ENCODE measurements around the gene NVL. TPM values are rescaled to one million over a fixed set of nuclear protein-coding genes. Genes with fewer than 3 reads are reported as not detected.
"Not testable (repeated sequence)": the region's sequence is repeated elsewhere in the genome, so short reads cannot be mapped to it uniquely, and the experiment has no call there.

The NVL gene
- polyA plus RNA-seq (ENCODE audit: insufficient read length in 3 of 3), result 10 to 100 TPM; 36.2 to 44.7 (median 40.2) TPM

DNA sequence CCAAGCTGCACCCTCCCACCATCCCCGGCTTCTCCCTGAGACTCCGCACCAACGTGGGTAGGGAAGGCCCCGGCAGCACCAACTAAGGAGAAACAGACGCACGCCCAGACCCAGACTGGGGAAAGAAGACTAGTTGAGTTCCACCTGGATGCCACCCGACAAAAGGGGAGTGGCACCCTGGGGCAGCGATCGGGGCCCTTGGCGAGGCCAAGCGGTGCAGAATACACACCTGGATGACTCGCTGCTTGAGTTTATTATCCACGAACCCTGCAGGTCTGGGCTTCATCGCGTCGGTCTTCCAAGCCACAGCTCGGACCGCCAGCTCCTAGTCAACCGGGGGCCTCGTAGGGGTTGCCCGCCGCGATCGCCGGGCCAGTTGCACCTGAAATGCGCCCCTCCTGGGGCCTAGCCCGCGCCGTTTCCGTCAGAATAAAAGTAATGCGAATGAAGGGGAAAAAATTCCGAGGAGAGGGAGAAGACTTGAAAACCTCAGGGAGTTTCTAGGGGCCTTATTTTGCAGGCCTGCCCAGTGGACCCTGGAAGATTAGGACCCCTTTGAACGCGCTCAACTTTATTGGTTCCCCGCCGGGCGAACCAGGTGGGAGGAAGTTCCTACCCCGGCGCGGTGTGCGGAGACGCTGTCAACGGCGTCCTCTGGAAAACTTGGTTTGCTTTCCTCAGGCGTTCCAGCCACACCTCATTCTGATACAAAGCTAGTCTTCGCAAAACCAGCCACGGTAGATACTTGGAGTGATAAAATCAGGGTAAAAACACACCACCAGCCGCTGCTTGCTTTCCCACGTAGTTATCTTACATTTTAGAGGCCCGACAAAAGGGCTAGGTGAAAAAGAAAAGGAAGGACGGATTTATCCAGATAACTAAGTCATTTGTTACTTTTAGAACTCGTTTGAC is at the start of gene NVL:
NVL (minus strand) TSS at position 331 of the 912 bp plus-strand sequence; CDS start at position 286, 45 bp downstream.
- peak; percentile 81 to 91 (median 84) for DNase-seq (ENCODE audit: low read depth in 3 of 3, low spot score in 2 of 3)

DNA sequence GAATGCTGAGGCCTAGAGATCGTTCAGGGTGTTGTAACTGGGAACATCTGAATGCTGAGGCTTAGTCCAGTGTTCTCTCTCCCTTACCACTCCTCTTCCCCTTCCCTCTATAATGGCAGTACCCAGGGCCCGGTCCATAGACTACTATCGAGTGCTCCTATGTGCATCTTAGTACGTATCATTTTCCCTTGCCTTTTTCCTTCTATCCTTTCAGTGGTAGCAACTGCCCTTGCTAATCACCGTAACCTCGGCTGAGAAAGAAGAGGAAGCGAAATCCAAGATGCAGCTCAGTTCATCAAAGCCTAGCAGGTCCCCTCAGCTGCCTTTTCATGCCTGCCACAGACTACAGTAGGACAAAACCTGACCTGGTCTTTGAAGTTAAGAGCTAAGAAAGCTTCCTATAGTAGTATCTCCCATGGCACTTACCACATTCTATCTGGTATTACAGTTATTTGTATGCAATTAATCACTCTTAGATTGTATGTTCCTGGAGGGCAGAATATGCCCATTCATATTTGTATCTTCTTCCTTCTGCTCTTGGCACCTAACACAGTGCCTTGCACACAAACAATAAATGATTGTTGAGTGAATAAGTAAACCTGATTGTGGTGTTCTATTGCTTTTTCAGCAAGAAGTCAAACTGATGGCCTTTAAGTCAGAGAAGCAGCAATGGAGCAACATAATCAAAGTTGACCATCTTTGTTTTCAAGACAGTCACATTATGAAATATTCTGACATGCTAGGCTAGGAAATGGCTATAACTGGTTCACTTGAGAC is 49.1 kb upstream of the NVL start:
- no peak for DNase-seq (ENCODE audit: low read depth in 3 of 3, low spot score in 2 of 3)

DNA sequence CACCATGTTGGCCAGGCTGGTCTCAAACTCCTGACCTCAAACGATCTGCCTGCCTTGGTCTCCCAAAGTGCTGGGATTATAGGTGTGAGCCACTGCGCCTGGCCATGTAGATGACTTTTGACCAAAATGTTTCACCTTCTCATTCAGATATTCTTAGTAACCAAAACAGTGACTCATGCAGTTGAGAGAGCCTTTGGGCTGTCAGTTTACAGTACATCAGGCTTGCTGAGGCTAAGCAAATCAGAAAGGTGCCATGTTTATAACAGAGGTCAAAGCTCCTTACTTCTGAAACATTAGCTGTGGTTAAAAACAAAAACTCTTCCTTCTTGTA is 47.7 kb upstream of the NVL start:
- no peak for DNase-seq (ENCODE audit: low read depth in 3 of 3, low spot score in 2 of 3)

DNA sequence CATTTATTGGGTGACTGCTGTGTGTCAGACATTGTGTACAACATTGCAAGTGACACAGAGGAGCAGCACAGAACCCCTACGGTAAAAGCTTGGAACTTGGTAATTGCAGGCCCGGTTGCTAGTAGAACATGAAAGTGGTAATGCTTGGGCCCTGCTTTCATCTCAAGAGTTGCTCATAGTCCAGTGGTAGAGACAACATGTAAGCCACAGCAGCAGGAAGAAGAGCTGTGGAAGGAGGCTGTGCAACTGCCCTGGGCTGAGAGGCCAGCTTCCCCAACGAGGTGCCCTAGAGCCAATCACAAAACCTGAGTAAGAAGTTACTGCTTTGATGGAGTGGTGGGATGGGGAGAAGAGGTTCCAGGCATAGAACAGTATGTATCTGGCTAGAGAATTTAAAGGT is 45.1 kb upstream of the NVL start:
- no peak for DNase-seq (ENCODE audit: low read depth in 3 of 3, low spot score in 2 of 3)

DNA sequence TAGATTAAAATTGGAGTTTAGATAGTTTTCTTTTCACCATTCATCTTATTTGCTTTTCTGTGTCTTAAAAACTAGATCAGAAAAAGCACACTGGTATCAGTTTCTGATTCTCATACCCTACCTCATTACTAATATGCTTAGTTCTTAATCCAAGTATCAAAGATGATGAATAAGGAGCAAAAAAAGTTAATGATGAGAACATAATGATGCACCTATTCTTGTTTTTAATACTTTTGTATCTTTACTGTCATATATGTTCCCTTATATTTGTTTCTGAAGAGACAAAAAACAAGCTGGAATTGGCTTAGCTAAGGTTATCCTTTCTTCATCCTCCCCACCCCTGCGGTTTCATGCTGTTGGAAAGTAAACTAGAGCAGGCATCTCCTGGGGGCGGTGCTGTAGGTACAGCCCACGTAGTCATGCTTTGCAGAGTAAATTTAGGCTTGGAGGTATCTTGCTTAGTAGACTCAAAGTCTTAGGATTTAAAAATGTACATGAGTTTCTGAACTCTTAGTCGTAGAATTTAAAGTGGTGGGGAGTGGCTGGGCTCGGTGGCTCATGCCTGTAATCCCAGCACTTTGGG is 43.1 kb upstream of the NVL start:
- DNase-seq (ENCODE audit: low read depth in 3 of 3, low spot score in 2 of 3), result no peak

DNA sequence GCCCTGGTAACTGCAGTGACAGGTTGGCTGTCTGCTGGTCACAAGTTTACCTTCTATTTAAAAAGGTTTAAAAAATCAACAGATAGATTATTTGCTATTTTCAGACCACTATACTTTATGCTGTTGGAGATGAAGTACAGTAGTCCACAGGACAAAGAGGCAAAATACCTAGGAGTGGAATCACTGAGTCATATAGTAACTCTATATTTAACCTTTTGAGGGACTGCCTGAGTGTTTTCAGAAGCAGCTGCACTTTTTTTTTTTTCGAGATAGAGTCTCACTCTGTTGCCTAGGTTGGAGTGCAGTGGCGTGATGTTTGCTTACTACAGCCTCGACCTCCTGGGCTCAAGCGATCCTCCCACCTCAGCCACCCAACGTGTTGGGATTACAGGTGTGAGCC is 38.4 kb upstream of the NVL start:
- DNase-seq (ENCODE audit: low read depth in 3 of 3, low spot score in 2 of 3), result no peak

DNA sequence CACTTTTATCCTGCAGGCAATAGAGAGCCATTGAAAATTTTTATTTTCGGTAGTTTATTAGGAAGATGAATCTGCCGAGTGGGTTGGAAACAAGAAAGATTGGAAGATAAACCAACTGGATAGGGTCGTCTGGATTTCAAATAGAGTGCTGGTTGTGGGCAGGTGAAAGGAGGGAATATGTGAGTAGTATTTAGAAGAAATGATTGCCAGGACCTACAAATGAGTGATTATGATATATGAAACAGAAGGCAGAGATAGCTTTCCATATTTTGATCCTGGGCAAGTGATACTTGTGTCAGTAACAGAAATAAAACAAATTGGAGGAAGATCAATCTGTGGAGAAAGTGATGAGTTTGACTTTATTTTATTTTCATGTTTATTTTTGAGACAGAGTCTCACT is 29.2 kb upstream of the NVL start:
- DNase-seq (ENCODE audit: low read depth in 3 of 3, low spot score in 2 of 3), result no peak

DNA sequence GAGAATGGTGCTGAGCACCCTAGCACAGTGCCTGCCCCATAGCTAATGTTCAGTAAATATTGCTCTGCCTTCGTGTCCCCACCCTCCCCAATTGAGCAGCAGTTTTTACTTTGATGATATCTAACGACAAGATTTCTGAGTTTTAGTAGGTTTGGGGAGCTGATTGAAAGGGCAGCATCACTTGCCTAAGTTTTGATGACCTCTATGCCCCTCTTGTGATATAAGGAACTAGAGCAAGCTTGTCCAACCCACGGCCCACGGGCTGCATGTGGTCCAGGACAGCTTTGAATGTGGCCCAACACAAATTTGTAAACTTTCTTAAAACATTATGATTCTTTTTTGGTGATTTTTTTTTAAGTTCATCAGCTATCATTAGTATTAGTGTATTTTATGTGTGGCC is 28.3 kb upstream of the NVL start:
- no peak for DNase-seq (ENCODE audit: low read depth in 3 of 3, low spot score in 2 of 3)

DNA sequence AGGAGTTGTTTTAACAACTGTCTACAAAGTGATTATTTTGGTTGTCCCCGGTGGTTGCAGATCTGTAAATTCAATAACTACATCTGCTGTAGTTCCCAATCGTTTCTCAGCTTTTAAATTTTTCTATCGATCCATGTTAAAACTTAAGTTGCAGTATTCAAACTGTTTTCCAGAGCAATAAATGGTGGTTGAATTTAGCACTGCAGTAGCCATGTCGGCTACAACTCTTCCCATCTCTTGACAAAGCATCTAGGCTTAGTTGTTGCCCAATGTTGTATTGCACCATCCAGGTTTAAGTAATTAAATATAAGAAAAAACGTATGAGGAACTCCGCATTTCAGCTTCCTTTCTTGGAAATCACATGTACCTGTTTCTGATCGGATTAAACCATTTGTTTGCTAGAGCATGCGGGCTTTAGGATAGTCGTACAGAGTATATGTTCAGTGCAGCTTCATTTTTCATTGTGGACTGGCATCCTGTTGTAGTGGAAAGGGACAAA is 27.7 kb upstream of the NVL start:
- no peak for DNase-seq (ENCODE audit: low read depth in 3 of 3, low spot score in 2 of 3)

DNA sequence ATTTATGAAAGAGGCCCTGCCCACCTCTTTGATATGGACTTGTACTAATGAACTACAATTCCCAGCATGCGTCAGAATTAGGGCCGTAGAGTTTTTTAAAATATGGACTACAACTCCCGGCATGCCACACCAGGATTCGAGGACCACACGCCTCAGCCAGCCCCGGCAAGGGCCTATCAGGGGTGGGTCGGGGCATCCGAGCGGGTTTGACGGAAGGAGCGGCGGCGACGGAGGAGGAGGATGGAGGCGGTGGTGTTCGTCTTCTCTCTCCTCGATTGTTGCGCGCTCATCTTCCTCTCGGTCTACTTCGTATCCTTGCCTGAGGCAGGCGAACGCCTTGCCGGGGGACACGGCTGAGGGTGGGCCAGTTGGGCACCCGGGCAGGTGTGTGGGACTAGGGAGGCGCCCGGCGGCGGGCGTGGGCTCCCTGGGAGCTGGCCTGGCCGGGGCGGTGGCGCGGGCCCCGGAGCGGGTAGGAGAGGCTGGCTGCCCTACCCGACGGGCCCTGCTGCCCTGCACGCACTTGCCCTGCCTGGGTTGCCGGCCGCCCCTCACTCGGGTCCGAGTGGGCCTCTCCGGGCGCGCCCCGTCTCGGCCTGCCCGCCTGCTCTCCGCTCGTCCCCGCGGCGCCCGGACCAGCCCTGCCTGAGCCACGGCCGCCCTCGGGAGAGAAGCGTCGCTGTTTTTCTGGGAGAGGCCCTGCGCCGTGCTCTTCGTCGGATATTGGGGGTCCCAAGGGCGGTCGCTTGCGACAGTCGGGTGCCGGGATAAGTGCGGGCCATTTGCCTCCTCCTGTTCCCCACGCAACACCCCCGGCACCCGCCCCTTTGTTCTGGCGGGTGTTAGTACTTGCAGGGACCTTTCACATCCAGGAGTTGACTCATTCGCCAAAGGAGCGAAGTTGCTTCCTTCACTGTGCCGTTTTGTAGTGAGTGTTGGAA is 27.0 kb upstream of the NVL start, which contains the start of gene CNIH4:
CNIH4 (plus strand) TSS at position 195 of the 941 bp plus-strand sequence; CDS start at position 241, 46 bp downstream.
- DNase-seq (ENCODE audit: low read depth in 3 of 3, low spot score in 2 of 3), result peak; percentile 86 to 93 (median 86)

DNA sequence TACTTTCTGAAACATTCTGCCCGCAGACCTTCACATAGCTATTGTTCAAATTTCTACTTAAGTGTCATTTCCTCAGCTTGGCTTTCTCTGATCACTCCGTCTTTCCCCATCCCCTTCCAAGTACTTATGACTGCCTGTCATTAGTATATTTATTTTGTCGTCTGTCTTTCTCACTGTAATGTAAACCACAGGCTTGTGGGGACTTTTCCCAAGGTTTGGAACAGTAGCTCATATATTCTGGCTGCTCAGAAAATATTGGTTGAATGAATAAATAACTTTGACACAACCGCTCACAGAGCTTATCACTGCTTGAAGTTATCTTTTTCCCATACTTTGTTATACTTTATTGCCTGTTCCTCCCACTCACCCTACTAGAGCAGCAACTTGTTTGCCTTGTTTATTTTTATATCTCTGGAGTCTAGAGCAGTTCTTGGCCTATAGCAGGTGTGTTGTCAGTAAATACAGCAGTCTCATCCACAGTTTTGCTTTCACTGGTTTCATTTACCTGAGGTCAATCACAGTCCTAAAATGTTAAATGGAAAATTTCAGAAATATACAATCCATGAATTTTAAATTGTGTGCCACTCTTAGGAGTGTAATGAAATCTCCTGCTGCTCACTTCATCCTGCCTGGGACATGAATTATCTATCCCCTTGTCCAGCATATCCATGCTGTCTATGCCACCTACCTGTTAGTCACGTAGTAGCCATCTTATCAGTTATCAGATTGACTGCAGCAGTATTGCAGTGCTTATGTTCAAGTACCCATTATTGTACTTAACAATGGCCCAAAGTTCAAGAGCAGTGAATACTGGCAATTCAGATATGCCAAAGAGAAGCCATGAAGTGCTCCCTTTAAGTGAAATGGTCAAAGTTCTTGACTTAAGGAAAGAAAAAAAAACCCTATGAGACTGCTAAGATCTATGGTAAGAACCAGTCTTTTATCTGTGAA is 24.3 kb upstream of the NVL start:
- no peak for DNase-seq (ENCODE audit: low read depth in 3 of 3, low spot score in 2 of 3)

DNA sequence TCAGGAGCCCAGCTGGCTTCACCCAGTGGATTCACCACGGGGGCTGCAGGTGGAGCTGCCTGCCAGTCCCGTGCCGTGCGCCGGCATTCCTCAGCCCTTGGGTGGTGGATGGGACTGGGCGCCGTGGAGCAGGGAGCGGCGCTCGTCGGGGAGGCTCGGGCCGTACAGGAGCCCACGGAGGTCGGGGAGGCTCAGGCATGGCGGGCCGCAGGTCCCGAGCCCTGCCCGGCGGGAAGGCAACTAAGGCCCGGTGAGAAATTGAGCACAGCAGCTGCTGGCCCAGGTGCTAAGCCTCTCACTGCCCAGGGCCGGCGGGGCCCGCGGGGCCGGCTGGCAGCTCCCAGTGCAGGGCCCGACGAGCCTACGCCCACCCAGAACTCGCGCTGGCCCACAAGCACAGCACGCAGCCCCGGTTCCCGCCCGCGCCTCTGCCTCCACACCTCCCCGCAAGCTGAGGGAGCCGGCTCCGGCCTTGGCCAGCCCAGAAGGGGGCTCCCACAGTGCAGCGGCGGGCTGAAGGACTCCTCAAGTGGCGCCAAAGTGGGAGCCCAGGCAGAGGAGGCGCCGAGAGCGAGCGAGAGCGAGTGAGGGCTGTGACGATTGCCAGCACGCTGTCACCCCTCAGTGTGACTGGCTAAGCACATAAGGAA is 22.6 kb upstream of the NVL start:
- DNase-seq (ENCODE audit: low read depth in 3 of 3, low spot score in 2 of 3), result not testable (repeated sequence)

DNA sequence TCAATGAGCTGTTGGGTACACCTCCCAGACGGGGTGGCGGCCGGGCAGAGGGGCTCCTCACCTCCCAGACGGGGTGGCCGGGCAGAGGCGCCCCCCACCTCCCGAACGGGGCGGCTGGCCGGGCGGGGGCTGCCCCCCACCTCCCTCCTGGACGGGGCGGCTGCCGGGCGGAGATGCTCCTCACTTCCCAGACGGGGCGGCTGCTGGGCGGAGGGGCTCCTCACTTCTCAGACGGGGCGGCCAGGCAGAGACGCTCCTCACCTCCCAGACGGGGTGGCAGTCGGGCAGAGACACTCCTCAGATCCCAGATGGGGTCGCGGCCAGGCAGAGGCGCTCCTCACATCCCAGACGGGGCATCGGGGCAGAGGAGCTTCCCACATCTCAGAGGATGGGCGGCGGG is 19.7 kb upstream of the NVL start:
- not testable (repeated sequence) for DNase-seq (ENCODE audit: low read depth in 3 of 3, low spot score in 2 of 3)

DNA sequence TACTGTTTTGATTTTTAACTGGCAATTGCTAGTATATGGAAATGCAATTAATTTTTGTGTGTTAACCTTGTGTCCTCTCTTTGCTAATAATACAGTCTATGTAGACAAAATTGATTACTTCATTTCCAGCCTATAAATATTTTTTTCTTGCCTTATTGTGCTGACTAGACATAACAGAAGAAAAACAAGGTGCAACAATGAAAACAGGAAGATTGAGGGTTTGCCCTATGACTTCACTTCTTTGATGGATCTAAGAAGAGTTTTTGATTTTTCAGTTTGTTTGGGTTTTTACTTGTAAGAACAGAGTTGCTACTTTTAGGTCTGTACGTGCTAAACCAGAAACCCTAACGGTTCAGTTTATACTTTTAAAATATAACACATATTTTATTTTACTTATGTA is 18.2 kb upstream of the NVL start:
- DNase-seq (ENCODE audit: low read depth in 3 of 3, low spot score in 2 of 3), result no peak

DNA sequence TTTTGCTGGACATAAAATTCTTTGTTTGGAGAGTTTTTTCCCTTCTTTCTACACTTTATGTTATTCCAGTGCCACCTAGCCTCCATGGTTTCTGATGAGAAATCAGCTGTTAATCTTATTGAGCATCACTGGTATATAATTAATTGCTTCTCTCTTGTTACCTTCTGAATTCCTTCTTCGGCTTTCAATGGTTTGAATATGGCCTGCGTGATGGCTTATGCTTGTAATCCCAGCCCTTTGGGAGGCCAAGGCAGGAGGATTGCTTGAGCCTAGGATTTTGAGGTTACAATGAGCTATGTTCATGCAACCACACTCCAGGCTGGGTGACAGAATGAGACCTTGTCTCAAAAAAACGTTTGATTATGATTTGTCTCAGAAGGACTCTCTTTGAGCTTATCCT is 13.7 kb upstream of the NVL start:
- DNase-seq (ENCODE audit: low read depth in 3 of 3, low spot score in 2 of 3), result no peak

DNA sequence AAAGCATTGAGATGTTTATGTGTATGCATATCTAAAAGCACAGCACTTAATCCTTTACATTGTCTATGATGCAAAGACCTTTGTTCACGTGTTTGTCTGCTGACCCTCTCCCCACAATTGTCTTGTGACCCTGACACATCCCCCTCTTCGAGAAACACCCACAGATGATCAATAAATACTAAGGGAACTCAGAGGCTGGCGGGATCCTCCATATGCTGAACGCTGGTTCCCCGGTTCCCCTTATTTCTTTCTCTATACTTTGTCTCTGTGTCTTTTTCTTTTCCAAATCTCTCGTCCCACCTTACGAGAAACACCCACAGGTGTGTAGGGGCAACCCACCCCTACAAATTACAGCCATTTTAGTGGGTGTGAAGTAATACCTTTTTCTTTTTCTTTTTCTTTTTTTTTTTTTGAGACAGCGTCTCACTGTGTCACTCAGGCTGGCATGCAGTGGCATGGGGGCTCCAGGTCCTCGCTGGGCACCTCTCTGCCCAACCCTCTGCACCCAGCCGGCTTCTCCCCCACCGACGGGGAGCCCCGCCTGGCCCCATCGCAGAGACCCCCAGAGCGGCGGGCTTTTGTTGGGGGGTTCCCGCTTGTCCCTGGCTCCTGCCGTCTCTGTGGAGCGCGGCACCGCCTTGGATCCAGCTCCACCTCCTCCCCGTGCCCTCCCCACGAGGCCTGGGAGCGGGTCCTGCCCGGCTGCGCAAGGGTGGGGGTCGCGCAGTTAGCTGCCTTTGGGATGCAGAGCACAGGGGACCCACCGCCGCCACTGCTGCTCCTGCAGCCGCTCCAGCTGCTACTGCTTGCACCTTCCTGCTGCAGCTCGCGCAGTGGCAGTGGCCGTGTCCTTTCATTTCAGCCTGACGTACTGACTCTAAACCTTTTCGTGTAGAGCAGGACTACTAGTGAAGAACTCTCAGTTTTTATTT is 10.7 kb upstream of the NVL start:
- DNase-seq (ENCODE audit: low read depth in 3 of 3, low spot score in 2 of 3), result not testable (repeated sequence)

DNA sequence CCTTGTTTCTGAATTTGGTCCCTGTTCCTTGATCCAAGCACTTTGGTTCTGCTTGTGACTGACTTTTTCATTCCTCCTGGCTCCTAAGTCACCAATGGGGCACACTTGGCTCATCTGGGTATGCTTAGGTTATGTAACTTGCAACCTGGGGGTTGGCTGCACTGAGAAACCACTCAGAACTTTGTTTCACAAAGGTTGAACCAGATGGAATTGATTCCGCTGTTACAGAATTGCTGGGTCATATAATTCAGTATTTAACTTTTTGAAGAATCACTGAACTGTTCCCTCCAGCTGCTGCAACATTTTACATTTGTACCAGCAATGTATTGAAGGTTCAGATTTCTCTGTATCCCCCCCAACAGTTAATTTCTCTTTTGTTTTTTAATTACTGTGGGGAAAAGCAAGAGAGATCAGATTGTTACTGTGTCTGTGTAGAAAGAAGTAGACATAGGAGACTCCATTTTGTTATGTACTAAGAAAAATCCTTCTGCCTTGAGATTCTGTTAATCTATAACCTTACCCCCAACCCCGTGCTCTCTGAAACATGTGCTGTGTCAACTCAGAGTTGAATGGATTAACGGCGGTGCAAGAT is 9.6 kb upstream of the NVL start:
- no peak for DNase-seq (ENCODE audit: low read depth in 3 of 3, low spot score in 2 of 3)
